Measurements from ENCODE around the gene MDK. TPM values are rescaled to one million over a fixed set of nuclear protein-coding genes. Genes with fewer than 3 reads are reported as not detected.

MDK gene, protein sequence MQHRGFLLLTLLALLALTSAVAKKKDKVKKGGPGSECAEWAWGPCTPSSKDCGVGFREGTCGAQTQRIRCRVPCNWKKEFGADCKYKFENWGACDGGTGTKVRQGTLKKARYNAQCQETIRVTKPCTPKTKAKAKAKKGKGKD
- total RNA-seq, result 100 to 1,000 TPM; 282 to 634 (median 411) TPM
- polyA plus RNA-seq, result 100 to 1,000 TPM; 211 to 509 TPM
- long read RNA-seq, donor 1, transcript MDK-205 (5 exons, 1,166 nt), result major isoform, 54 of 143 reads
- long read RNA-seq, donor 1, transcript MDK-206 (4 exons, 1,026 nt), result minor isoform, 5 of 143 reads
- long read RNA-seq, donor 1, transcript MDK-203 (5 exons, 828 nt), result minor isoform, 47 of 143 reads
- long read RNA-seq, donor 1, transcript MDK-210 (4 exons, 603 nt), result minor isoform, 9 of 143 reads
- long read RNA-seq, donor 1, partial matches to known transcripts, result 16 of 143 reads
- long read RNA-seq, donor 1, other reads (novel, unspliced or antisense), result 5 of 143 reads
- long read RNA-seq, donor 2, transcript MDK-203 (5 exons, 828 nt), result major isoform, 234 of 392 reads
- long read RNA-seq, donor 2, transcript MDK-206 (4 exons, 1,026 nt), result minor isoform, 41 of 392 reads
- long read RNA-seq, donor 2, transcript MDK-205 (5 exons, 1,166 nt), result minor isoform, 31 of 392 reads
- long read RNA-seq, donor 2, transcript MDK-201 (5 exons, 985 nt), result minor isoform, 7 of 392 reads
- long read RNA-seq, donor 2, partial matches to known transcripts, result 66 of 392 reads
- long read RNA-seq, donor 2, other reads (novel, unspliced or antisense), result 0 of 392 reads
- long read RNA-seq, donor 3, transcript MDK-203 (5 exons, 828 nt), result major isoform, 232 of 358 reads
- long read RNA-seq, donor 3, transcript MDK-205 (5 exons, 1,166 nt), result minor isoform, 73 of 358 reads
- long read RNA-seq, donor 3, transcript MDK-206 (4 exons, 1,026 nt), result minor isoform, 17 of 358 reads
- long read RNA-seq, donor 3, partial matches to known transcripts, result 12 of 358 reads
- long read RNA-seq, donor 3, other reads (novel, unspliced or antisense), result 18 of 358 reads

DNA sequence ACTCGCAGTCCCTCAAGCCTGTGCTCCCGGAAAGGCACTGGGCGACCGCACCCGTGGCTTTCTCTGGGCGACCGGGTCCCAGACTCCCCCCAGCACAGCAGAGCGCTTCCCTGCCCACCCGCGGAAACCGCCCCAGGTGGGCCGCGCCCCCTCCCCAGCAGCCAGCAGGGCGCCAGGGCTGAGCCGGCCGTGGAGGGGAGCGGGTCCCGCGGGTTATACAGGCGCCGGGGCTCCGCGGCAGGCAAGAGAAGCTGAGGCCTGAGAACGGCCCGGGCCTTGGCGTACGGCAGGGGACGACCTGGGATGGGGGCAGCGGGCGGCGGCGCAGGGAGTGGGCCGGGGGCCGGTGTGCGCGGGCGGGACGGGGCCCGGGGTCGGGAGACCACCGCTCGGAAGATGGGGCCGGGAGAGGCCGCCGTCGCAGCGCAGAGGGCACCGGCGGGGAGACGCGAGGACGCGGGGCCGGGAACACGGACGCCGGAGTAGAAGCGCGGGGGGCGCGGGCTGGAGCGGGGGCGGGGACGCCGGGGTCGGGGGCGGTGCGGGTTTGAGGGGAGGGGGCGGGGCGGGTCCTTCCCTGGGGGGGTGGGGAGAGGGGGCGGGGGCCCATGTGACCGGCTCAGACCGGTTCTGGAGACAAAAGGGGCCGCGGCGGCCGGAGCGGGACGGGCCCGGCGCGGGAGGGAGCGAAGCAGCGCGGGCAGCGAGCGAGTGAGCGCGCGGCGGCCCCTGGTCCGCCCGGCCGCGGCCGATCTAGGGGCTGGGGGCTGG, at the start of gene MDK:
Gene MDK (plus strand): TSS at position 622 of the 771 bp plus-strand sequence. CDS start 389 bp downstream, outside the sequence.
- Histone ChIP-seq H3K4me3 (peak within 1 kb of the TSS; percentile 73), H3K36me3 (no peaks in the 10 kb centered on the region), H3K9me3 (no peaks in the 10 kb centered on the region), H3K4me1 (ENCODE audit: insufficient read depth) (peaks cover 6% of the 10 kb centered on the region), H3K27me3 (no peaks in the 10 kb centered on the region), H3K27ac (peak within 1 kb of the TSS; percentile 88 to 98)
- 0 to 1% (median 1%) methylated on average over 14 to 95 of the region's 96 CpGs for WGBS, 3 donors
- intact Hi-C loops (cut with DNase I), result loop anchor here in 2 of 4 donors (10.0 kb wide), 1 partner anchor 234 kb away; the partner anchor contains the start of genes ATG13 (in 2 of the 2) and HARBI1 (in 2 of the 2)
- peak; percentile 5 for TF ChIP-seq POLR2A (IDR thresholded peaks at IDR 0.05)
- TF ChIP-seq, protein P1, sequence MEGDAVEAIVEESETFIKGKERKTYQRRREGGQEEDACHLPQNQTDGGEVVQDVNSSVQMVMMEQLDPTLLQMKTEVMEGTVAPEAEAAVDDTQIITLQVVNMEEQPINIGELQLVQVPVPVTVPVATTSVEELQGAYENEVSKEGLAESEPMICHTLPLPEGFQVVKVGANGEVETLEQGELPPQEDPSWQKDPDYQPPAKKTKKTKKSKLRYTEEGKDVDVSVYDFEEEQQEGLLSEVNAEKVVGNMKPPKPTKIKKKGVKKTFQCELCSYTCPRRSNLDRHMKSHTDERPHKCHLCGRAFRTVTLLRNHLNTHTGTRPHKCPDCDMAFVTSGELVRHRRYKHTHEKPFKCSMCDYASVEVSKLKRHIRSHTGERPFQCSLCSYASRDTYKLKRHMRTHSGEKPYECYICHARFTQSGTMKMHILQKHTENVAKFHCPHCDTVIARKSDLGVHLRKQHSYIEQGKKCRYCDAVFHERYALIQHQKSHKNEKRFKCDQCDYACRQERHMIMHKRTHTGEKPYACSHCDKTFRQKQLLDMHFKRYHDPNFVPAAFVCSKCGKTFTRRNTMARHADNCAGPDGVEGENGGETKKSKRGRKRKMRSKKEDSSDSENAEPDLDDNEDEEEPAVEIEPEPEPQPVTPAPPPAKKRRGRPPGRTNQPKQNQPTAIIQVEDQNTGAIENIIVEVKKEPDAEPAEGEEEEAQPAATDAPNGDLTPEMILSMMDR (IDR thresholded peaks at IDR 0.05), result no peak
- no peak for TF ChIP-seq EP300 (IDR thresholded peaks at IDR 0.05)
- peak; percentile 62 to 80 (median 77) for DNase-seq

DNA sequence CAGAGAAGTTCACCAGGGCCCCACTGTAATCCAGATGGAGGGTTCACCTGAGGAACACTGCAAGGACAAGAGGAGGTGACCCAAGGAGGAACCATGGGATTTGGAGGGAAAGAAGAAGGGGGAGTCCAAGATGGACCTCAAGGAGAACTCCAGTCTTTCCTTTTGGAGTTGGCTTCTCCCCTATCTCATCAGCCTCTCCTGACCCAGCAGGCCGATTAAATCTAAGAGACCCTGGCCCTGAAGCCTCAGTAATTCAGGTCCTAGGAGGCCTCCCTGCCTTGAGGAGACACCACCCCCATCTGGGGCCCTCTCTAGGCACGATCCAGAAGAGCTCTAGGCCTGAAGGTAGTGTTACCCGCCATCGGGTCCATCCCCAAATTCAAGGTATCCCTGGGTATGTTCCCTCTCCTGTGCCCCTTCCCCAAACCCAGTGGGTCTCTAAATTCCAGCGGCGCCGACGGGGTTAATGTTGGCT, 49.3 kb upstream of the MDK start:
- Histone ChIP-seq H3K4me1 (ENCODE audit: insufficient read depth) (peaks cover 5% of the 10 kb centered on the region), H3K4me3 (no peak overlapping the region), H3K27ac (no peak overlapping the region), H3K36me3 (no peaks in the 10 kb centered on the region), H3K27me3 (no peaks in the 10 kb centered on the region), H3K9me3 (no peaks in the 10 kb centered on the region)
- TF ChIP-seq EP300 (IDR thresholded peaks at IDR 0.05), result no peak
- TF ChIP-seq POLR2A (IDR thresholded peaks at IDR 0.05), result no peak
- TF ChIP-seq, protein P1 (IDR thresholded peaks at IDR 0.05), result no peak
- 26 to 34% (median 27%) methylated on average over 8 of the region's 8 CpGs for WGBS, 3 donors
- DNase-seq, result no peak
- intact Hi-C loops (cut with DNase I), result no loop called here

DNA sequence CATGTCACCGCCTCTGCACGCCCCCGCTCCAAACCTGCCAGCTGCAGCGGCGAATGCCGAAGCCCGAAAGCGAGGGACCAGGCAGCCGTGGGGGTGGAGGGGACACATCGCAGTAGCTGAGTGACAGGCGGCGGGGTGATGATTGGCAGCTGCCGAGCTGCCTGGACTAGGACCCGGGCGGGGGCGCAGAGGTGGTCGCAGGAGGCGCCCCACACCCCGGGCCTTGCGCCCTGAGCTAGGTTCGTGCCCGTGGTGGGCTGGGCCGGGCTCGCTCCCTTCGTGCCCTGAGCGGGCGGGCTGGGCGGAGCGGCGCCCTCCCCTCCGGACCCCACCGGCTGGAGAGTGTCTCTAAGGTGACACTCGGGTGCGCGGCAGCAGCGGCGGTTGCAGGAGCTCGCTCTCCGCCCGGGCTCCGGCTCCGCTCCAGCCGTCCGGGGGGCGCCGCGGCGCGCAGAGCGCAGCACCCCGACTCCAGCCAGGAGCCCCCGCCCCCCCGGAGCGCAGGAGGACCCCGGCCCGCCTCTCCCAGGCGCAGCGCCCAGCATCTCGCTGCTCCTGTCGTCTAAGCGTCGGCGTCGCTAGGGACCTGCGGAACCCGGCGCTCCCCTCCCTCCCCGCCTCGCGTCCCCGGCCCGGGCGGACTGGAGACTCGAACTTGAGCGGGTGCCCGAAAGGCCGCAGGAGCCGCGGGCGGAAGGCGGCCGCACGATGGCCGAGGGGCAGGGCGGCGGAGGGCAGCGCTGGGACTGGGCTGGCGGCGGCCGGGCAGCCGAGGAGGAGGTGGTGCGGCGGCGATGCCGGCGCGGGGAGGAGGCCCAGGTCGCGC, 48.7 kb upstream of the MDK start:
- Histone ChIP-seq H3K27me3 (no peaks in the 10 kb centered on the region), H3K36me3 (no peaks in the 10 kb centered on the region), H3K4me1 (ENCODE audit: insufficient read depth) (peaks cover 5% of the 10 kb centered on the region), H3K9me3 (no peaks in the 10 kb centered on the region), H3K4me3 (peak overlapping the region; percentile 5), H3K27ac (no peak overlapping the region)
- no peak for DNase-seq
- intact Hi-C loops (cut with DNase I), result no loop called here
- TF ChIP-seq POLR2A (IDR thresholded peaks at IDR 0.05) (no peak), EP300 (IDR thresholded peaks at IDR 0.05) (no peak)
- TF ChIP-seq, protein P1 (IDR thresholded peaks at IDR 0.05), result no peak
- 1 to 3% (median 1%) methylated on average over 65 to 99 of the region's 99 CpGs for WGBS, 3 donors
